SKM-1 (cell line): ENCODE data around the gene JSRP1.
"Not testable (repeated sequence)": the region's sequence is repeated elsewhere in the genome, so short reads cannot be mapped to it uniquely, and the experiment has no call there.

Source experiments
- DNase-seq: peaks from one replicate; lab custom pipeline; 2025; ENCODE audit not compliant: unreplicated experiment; lab: John Stamatoyannopoulos, UW

The JSRP1 gene

GRCh38 chr19:2282862-2283237 is 26.6 kb upstream of the JSRP1 start:
- DNase-seq, result no peak

GRCh38 chr19:2282062-2282861 is 26.0 kb upstream of the JSRP1 start, which contains the start of gene PEAK3:
TSS of gene PEAK3 (minus strand) at chr19:2282175. CDS start at chr19:2280931, 1,244 bp downstream.
- no peak for DNase-seq

- not testable (repeated sequence) for DNase-seq
Measured at GRCh38 chr19:2281265-2282061, 25.2 kb upstream of the JSRP1 start.

- no peak for DNase-seq
Measured at GRCh38 chr19:2280633-2281264, 24.5 kb upstream of the JSRP1 start.

- no peak for DNase-seq
Measured at GRCh38 chr19:2278459-2279158, 22.4 kb upstream of the JSRP1 start.

- DNase-seq, result no peak
Measured at GRCh38 chr19:2277138-2277537, 20.9 kb upstream of the JSRP1 start.

GRCh38 chr19:2276429-2276986 is 20.3 kb upstream of the JSRP1 start:
- no peak for DNase-seq

- DNase-seq, result no peak
Measured at GRCh38 chr19:2275588-2276428, 19.6 kb upstream of the JSRP1 start.

GRCh38 chr19:2274931-2275535 is 18.8 kb upstream of the JSRP1 start:
- no peak for DNase-seq

- DNase-seq, result no peak
Measured at GRCh38 chr19:2274185-2274711, 18.0 kb upstream of the JSRP1 start.

- DNase-seq, result peak; percentile 62
Measured at GRCh38 chr19:2273356-2274184, 17.4 kb upstream of the JSRP1 start.

- DNase-seq, result no peak
Measured at GRCh38 chr19:2271234-2272103, 15.3 kb upstream of the JSRP1 start.

GRCh38 chr19:2270423-2271233 is 14.4 kb upstream of the JSRP1 start:
- DNase-seq, result peak; percentile 98

- no peak for DNase-seq
Measured at GRCh38 chr19:2270157-2270422, 13.9 kb upstream of the JSRP1 start.

- DNase-seq, result peak; percentile 91
Measured at GRCh38 chr19:2269244-2270156, 13.3 kb upstream of the JSRP1 start.

GRCh38 chr19:2268861-2269243 is 12.6 kb upstream of the JSRP1 start:
- DNase-seq, result no peak
